Gastroesophageal sphincter (tissue), 4 donors: ENCODE data around the gene SLC25A3. TPM values are rescaled to one million over a fixed set of nuclear protein-coding genes. Genes with fewer than 3 reads are reported as not detected.

ENCODE experiments used
- ATAC-seq: fragments of 150-250 bp; one replicate; pipeline ENCODE4 v1.9.1; 2016; ENCODE audit warnings: mild to moderate bottlenecking, moderate library complexity
- H3K27ac ChIP-seq, 4 donors: fragments of 200-600 bp; sonication (generic) in 3 of 4; 1 replicate in 3 of 4; 2 replicates in 1 of 4; pipeline ENCODE4 v1.5.1; 2016 to 2019
- H3K27me3 ChIP-seq: fragments of 200-600 bp; sonication (generic); one replicate; pipeline ENCODE4 v1.5.1; 2019
- H3K36me3 ChIP-seq, 2 donors: fragments of 200-600 bp; sonication (generic); one replicate each; pipeline ENCODE4 v1.5.1; 2019; ENCODE audit warnings: control low read depth in 1 of 2
- H3K4me1 ChIP-seq, 3 donors: fragments of 200-600 bp; sonication (generic); 1 replicate in 2 of 3; 2 replicates in 1 of 3; pipeline ENCODE4 v1.5.1; 2016 to 2019; ENCODE audit warnings: control low read depth in 2 of 3
- H3K4me3 ChIP-seq, 2 donors: fragments of 200-600 bp; sonication (generic); one replicate each; pipeline ENCODE4 v1.5.1; 2019; ENCODE audit warnings: mild to moderate bottlenecking in 1 of 2, moderate library complexity in 1 of 2
- H3K9me3 ChIP-seq, 3 donors: fragments of 200-600 bp; sonication (generic); one replicate each; pipeline ENCODE4 v1.5.1; 2017 to 2019; ENCODE audit warnings: control low read depth in 2 of 3
- CTCF ChIP-seq, 4 experiments: fragments of 200-600 bp in 2 of 4; fragments of 450-650 bp in 2 of 4; sonication (generic) in 1 of 4; IDR thresholded peaks; one replicate each; pipeline ENCODE4 v1.5.1; 2017 to 2019; ENCODE audit warnings: antibody characterized with exemption in 4 of 4, mild to moderate bottlenecking in 2 of 4, moderate library complexity in 2 of 4
- EP300 ChIP-seq: sonication (generic); formaldehyde crosslinking; IDR thresholded peaks from one replicate; pipeline ENCODE4 v1.6.1; 2017; ENCODE audit warnings: antibody characterized with exemption, mild to moderate bottlenecking
- POLR2A ChIP-seq, 2 donors: fragments of 450-650 bp; IDR thresholded peaks; one replicate each; pipeline ENCODE4 v1.6.1; 2017; ENCODE audit warnings: antibody characterized with exemption in 2 of 2, mild to moderate bottlenecking in 2 of 2, moderate library complexity in 1 of 2
- POLR2AphosphoS5 ChIP-seq: sonication (generic); formaldehyde crosslinking; IDR thresholded peaks from one replicate; pipeline ENCODE4 v1.6.1; 2017; ENCODE audit warnings: antibody characterized with exemption
- WGBS, 2 donors: methylation state at CpG; one replicate each; pipeline ENCODE4 v1.1.5; 2018; ENCODE audit warnings: low coverage in 1 of 2; 5-methylcytosine and 5-hydroxymethylcytosine counted together
- total RNA-seq, 4 donors: library from RNA; depleted of rRNA; stranded (reverse); fragments of >200 nt; gene quantifications; one replicate each; pipeline ENCODE4 v1.1.0, GENCODE V29; 2016

SLC25A3 gene
- total RNA-seq, 4 donors from 2014 or later, result 602 to 636 (median 625) TPM

GRCh38 chr12:98579835-98580234, 13.7 kb upstream of the SLC25A3 start:
- Histone ChIP-seq H3K27me3 (no peaks in the 10 kb centered on the region), H3K9me3 (no peaks in the 10 kb centered on the region), H3K36me3 (no peaks in the 10 kb centered on the region), H3K4me1 (no peaks in the 10 kb centered on the region), H3K4me3 (no peak overlapping the region), H3K27ac (no peak overlapping the region)
- WGBS, 2 donors, result 82 to 92% methylated on average over 2 to 3 of the region's 3 CpGs
- no peak for ATAC-seq
- TF ChIP-seq POLR2A (IDR thresholded peaks at IDR 0.05) (no peak), EP300 (no peak), POLR2AphosphoS5 (no peak), CTCF (IDR thresholded peaks at IDR 0.05) (no peak)

GRCh38 chr12:98580695-98581094, 12.8 kb upstream of the SLC25A3 start:
- no peak for ATAC-seq
- no peak for TF ChIP-seq POLR2A (IDR thresholded peaks at IDR 0.05)
- no peak for TF ChIP-seq CTCF (IDR thresholded peaks at IDR 0.05)
- no peak for TF ChIP-seq EP300
- TF ChIP-seq POLR2AphosphoS5, result no peak
- no peaks in the 10 kb centered on the region for H3K36me3 ChIP-seq
- H3K4me3 ChIP-seq, result no peak overlapping the region
- H3K27ac ChIP-seq, result no peak overlapping the region
- H3K9me3 ChIP-seq, result no peaks in the 10 kb centered on the region
- no peaks in the 10 kb centered on the region for H3K27me3 ChIP-seq
- no peaks in the 10 kb centered on the region for H3K4me1 ChIP-seq
- 90 to 100% methylated on average over 1 to 5 of the region's 5 CpGs for WGBS, 2 donors

DNA sequence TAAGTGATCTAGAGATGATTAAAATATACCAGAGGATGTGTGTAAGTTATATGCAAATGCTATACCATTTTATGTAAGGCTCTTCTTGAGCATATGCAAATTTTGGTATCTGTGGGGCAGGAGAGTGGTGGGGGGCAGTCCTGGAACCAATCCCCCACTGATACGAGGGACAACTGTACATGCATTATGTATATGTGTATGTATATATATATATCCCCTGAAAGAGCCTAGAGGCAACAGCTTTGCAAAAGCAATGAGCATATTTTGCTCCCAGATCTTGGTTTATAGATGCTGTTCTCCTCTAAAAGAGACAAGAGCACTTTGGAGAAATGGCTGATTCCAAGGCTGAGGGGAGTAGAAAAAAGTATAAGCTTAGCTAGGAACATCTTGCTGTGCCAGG, 12.4 kb upstream of the SLC25A3 start:
- H3K27me3 ChIP-seq, result no peaks in the 10 kb centered on the region
- H3K9me3 ChIP-seq, result no peaks in the 10 kb centered on the region
- H3K4me3 ChIP-seq, result no peak overlapping the region
- 67 to 90% methylated on average over 1 of the region's 1 CpG for WGBS, 2 donors
- TF ChIP-seq POLR2A (IDR thresholded peaks at IDR 0.05) (no peak), POLR2AphosphoS5 (no peak), CTCF (IDR thresholded peaks at IDR 0.05) (no peak), EP300 (no peak)
- H3K27ac ChIP-seq, result no peak overlapping the region
- ATAC-seq, result no peak
- no peaks in the 10 kb centered on the region for H3K36me3 ChIP-seq
- H3K4me1 ChIP-seq, result no peaks in the 10 kb centered on the region

DNA sequence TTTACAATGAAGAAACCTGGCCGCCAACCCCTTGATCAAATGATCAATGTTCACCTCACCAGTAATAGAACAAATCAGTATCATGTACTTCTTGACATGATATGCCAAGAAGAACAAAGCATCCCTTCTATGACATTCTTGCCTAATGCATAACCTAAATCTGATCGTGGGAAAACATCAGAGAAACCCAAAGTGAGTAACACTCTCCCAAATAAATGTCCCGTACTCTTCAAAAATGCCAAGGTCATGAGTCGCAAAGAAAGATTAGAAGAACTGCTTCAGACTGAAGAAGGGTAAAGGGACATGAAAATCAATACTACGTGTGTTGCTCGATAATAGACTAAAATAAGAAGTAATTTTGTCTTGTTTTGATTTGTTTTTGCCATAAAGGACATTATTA, 11.4 kb upstream of the SLC25A3 start:
- Histone ChIP-seq H3K27me3 (no peaks in the 10 kb centered on the region), H3K4me1 (no peaks in the 10 kb centered on the region), H3K4me3 (no peak overlapping the region), H3K9me3 (no peaks in the 10 kb centered on the region), H3K36me3 (no peaks in the 10 kb centered on the region), H3K27ac (no peak overlapping the region)
- no peak for ATAC-seq
- TF ChIP-seq POLR2A (IDR thresholded peaks at IDR 0.05) (no peak), CTCF (IDR thresholded peaks at IDR 0.05) (no peak), POLR2AphosphoS5 (no peak), EP300 (no peak)
- WGBS, 2 donors, result 86 to 92% methylated on average over 6 of the region's 6 CpGs

DNA sequence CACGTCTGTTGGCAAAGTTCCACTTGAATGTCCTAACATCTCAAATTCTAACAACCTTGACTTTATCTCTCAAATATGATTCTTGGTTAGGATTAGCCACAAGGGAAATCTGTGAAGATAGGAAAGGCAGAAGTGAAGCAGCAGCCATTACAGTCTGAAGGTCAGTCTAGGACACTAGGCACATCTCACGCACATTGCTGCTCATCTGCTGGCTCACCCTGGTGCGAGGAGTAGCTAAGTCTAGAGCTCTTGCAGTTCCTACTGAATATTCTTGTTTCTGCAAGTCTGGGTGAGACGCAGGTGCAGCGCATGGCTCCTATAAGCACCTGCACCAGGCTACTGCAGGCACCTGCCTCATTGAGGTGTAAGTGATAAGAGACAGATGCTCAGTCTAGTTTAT, 6.4 kb upstream of the SLC25A3 start:
- Histone ChIP-seq H3K4me3 (no peak overlapping the region), H3K36me3 (no peaks in the 10 kb centered on the region), H3K4me1 (no peaks in the 10 kb centered on the region), H3K27me3 (no peaks in the 10 kb centered on the region), H3K9me3 (no peaks in the 10 kb centered on the region), H3K27ac (no peak overlapping the region)
- TF ChIP-seq EP300, result no peak
- TF ChIP-seq POLR2AphosphoS5, result no peak
- no peak for TF ChIP-seq CTCF (IDR thresholded peaks at IDR 0.05)
- TF ChIP-seq POLR2A (IDR thresholded peaks at IDR 0.05), result no peak
- no peak for ATAC-seq
- WGBS, 2 donors, result 76 to 92% methylated on average over 2 to 5 of the region's 5 CpGs
